Activated T-cell treated with anti-CD3 and anti-CD28 coated beads, Interleukin-2, amount 50 U/mL, for 4 hours (primary cell): Measurements from ENCODE around the gene FAM156A. TPM values are rescaled to one million over a fixed set of nuclear protein-coding genes. Genes with fewer than 3 reads are reported as not detected.
"Not testable (repeated sequence)": the region's sequence is repeated elsewhere in the genome, so short reads cannot be mapped to it uniquely, and the experiment has no call there.

Experiments
- ATAC-seq, 2 donors: fragments of 200-7000 bp; cut with Tn5 transposase; one replicate each; pipeline ENCODE4 v1.10.0; 2021
- DNase-seq: peaks from one replicate; pipeline ENCODE4 v3.0.0-alpha.2; 2020
- H3K27me3 Mint-ChIP-seq: one replicate; pipeline ENCODE4 v1.8.0; 2021; ENCODE audit warnings: low read depth, mixed read lengths
- H3K36me3 Mint-ChIP-seq: one replicate; pipeline ENCODE4 v1.8.0; 2022; ENCODE audit warnings: mixed read lengths; ENCODE audit not compliant: insufficient read depth
- H3K4me1 Mint-ChIP-seq: one replicate; pipeline ENCODE4 v1.8.0; 2021; ENCODE audit warnings: low read depth, mixed read lengths
- H3K4me3 Mint-ChIP-seq: one replicate; pipeline ENCODE4 v1.8.0; 2021; ENCODE audit warnings: mild to moderate bottlenecking, moderate library complexity, mixed read lengths
- H3K9me3 Mint-ChIP-seq: one replicate; pipeline ENCODE4 v1.8.0; 2021; ENCODE audit warnings: mixed read lengths
- total RNA-seq, 3 donors: library from RNA; stranded (reverse); gene quantifications; one replicate each; pipeline ENCODE4 v1.2.1, GENCODE V29; 2021

Gene FAM156A
- total RNA-seq, 3 donors from 2014 or later: 19.4 to 23.5 (median 20.9) TPM

DNA sequence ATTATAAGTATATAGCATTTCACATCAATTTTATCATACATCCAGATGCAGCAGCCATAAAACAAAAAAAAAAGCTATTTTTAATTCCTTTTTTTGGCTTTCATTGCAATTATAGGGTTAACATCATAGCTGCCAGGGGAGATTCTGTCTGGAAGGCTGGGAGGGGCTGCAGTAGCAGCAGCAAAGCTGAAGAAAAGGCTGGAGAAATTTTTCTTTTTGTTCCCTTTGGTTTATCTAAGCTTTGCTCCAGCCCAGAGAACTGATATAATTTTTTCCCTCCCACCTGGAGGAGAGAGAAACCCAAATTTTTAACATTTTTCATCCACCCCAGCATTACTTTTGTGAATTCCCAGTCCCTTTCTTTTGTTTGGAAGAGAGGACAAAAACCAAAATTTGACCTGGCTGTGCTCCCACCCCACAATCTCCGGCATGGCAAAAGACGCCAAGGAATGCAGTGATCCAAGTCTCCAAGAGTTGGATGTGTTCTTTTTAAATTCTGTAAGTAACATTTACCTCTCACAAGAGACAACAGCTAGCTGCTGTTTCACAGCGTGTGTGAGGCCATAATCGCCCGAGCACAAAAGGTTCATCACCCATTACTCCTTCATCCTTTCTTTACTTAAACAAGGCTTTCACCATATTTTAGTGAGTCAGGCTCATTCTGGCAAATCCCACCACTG, 25.1 kb upstream of the FAM156A start:
- no peak overlapping the region for H3K4me3 Mint-ChIP-seq
- ATAC-seq (no peak), DNase-seq (no peak)
- no peaks in the 10 kb centered on the region for H3K36me3 Mint-ChIP-seq
- no peaks in the 10 kb centered on the region for H3K27me3 Mint-ChIP-seq
- H3K4me1 Mint-ChIP-seq: no peaks in the 10 kb centered on the region
- H3K9me3 Mint-ChIP-seq: no peaks in the 10 kb centered on the region

- ATAC-seq (no peak), DNase-seq (no peak)
- Mint-ChIP-seq H3K9me3 (no peaks in the 10 kb centered on the region), H3K27me3 (no peaks in the 10 kb centered on the region), H3K36me3 (no peaks in the 10 kb centered on the region), H3K4me1 (no peaks in the 10 kb centered on the region), H3K4me3 (no peak overlapping the region)
Measured at GRCh38 chrX:52979993-52980392, 21.7 kb upstream of the FAM156A start.

DNA sequence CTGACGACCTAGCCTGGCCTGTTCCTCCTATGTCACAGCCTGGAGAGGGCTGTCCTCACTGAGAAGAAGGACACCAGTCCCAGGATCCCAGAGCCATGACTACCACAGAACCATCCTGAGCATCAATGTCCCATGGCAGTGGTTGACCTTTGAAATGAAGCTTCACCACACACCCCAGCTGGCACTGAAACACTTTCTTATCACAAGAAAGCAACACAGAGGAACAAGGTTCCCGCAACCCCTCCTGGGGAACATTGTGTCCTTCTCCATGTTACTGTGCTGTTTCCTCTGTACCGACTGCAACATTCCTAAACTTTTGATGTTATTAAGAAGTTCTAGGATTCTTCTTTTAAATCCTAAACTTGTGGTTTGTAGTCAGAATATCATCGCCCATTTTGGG, 21.2 kb upstream of the FAM156A start:
- no peaks in the 10 kb centered on the region for H3K36me3 Mint-ChIP-seq
- H3K9me3 Mint-ChIP-seq: no peaks in the 10 kb centered on the region
- H3K27me3 Mint-ChIP-seq: no peaks in the 10 kb centered on the region
- no peak overlapping the region for H3K4me3 Mint-ChIP-seq
- no peaks in the 10 kb centered on the region for H3K4me1 Mint-ChIP-seq
- no peak for DNase-seq
- no peak for ATAC-seq

DNA sequence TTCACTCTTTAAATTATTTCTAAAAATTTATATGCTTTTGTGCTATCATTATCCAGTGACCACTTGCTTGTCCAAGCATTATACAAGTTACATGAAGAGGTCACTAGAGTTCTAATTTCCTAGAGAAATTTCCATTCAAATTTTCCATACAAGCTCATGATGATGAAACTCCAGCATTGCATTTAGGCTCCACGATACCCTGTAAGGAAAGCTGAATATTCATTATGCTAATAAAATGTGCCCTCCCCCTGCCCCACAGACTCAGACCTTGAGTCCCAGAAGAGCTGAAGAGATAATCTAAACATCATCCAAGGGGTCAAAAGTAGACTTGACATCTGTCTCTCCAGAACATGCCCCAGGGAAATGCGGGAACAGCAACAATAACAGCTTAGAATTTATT, 19.6 kb upstream of the FAM156A start:
- Mint-ChIP-seq H3K36me3 (peaks cover 1% of the 10 kb centered on the region), H3K9me3 (no peaks in the 10 kb centered on the region), H3K4me3 (no peak overlapping the region), H3K4me1 (no peaks in the 10 kb centered on the region), H3K27me3 (no peaks in the 10 kb centered on the region)
- ATAC-seq: no peak
- DNase-seq: no peak

DNA sequence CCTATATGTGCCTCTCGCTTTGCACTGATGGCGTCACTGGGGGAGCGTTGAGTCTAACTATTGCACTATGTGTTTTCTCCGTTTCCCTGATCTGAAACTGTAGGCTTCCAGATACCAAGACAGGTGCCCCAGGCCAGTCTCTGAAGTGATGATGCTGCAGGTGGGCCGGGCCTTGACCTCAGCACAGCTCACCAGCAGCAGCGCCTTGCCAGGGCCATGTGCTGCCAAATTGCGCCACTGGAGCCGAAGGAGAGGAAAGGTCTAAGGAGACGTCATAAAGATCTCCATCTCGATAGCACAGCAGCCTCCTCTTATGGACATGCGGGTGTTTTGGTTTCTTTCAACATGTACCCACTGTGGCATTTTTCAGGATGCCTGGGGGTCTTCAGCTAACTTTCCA, 17.3 kb upstream of the FAM156A start:
- not testable (repeated sequence) for ATAC-seq, H3K27me3 Mint-ChIP-seq, H3K4me1 Mint-ChIP-seq, H3K36me3 Mint-ChIP-seq, H3K9me3 Mint-ChIP-seq, DNase-seq, H3K4me3 Mint-ChIP-seq

DNA sequence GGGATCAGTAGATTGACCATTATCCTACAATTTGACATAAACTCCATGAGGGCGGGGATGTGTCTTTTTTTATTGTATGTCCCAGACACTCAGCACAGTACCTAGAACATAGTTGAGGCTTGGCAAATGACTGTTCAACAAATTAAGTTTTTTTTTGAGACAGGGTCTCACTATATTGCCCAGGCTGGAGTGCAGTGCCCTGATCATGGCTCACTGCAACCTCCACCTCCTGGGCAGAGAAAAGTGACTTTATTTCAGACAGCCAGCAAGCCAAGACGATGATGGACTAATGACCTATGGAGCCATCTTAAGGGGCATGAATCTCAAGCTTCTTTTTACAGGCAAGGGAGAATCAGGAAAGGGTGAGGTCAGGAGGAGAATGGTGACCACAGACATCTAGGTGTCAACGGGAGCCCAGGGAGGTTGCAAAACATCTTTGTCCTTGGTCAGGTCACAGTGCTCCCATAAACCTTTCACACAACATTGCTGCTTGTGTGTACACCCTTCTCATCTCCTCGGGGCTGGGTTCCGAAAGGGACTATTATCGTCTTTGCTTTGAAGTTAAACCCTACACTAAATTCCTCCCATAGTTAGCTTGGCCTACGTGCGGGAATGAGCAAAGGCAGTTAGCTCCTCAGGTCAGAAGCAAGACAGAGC, 16.1 kb upstream of the FAM156A start:
- H3K4me3 Mint-ChIP-seq, H3K4me1 Mint-ChIP-seq, H3K27me3 Mint-ChIP-seq, H3K9me3 Mint-ChIP-seq, ATAC-seq, H3K36me3 Mint-ChIP-seq, DNase-seq: not testable (repeated sequence)

DNA sequence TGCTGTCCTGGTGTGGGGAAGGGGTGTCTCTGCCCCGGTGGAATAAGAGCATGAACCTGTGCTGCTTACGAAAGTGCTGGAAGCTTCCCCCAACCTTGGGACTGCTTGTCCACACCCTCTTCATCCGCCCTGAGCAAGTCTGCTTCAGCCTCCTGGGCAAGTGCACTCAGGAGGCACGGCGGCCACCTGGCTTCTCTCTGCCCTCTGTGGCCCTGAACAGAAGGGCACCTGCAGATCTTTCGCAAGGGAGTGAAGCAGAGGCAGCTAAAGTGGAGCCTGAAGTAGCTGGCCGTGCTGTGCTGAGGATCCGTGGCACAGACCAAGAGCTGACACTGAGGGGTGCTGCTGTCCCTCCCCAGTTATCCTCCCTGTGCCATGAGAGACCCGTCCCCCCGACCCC, 9.6 kb upstream of the FAM156A start:
- H3K4me1 Mint-ChIP-seq, DNase-seq, ATAC-seq, H3K36me3 Mint-ChIP-seq, H3K4me3 Mint-ChIP-seq, H3K9me3 Mint-ChIP-seq, H3K27me3 Mint-ChIP-seq: not testable (repeated sequence)

DNA sequence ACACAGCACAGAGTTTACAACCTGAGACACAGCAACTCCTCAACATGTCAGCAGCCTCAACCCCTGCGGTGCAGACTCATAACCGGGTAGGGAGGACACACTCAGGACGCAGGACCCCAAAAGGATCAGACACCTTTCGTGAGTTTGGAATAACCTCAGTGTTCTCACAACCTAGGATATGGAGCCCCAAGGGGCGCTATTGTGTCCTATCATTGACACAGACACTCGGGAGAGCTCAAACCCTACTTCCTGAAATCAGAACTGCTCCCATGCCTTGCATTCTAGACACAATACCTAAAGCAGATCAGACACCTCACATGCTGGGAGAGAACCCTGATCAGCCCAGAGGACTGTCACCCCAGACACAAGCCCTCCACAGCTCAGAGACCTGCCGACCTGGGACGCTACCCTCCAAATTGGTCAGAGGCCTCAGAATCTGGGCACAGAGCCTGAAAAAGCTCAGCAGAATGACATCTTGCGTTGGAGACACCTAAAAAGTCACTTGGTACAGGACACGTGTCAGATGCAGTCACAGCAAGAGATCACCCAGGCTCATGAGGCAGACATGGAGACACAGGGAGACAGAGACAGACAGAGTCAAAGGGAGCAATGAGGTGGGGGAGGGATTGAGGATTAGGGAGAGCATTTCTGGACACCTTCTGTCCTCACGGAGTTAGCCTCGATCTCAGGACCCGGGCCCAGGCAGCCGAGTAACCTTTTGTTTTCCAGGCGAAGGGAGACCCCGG, 8.8 kb upstream of the FAM156A start:
- H3K27me3 Mint-ChIP-seq, ATAC-seq, H3K36me3 Mint-ChIP-seq, DNase-seq, H3K4me3 Mint-ChIP-seq, H3K4me1 Mint-ChIP-seq, H3K9me3 Mint-ChIP-seq: not testable (repeated sequence)

DNA sequence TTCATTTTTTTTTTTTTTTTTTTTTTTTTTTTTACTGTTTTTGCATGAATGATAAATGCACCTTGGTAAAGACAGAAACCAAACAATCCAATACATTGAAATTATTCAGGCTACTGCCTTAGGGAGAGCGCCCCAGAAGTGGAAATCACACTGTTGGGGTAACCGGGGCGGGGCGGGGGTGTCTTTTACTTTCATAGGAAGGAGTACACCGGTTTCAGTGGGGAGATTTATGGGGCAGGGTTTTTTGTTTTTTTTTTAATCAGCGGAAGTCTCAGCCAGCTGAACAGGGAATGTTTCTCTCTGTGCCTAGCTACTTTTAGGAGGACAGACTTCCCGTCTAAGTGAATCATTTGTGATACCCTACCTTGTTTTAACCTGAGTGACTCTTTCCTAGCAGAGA, 643 bp upstream of the FAM156A start:
- H3K36me3 Mint-ChIP-seq, DNase-seq, H3K9me3 Mint-ChIP-seq, H3K27me3 Mint-ChIP-seq, H3K4me3 Mint-ChIP-seq, H3K4me1 Mint-ChIP-seq: not testable (repeated sequence)
- peak; percentile 6 to 12 for ATAC-seq

GRCh38 chrX:52949884-52950283, 8.4 kb downstream of the FAM156A start:
- not testable (repeated sequence) for H3K27me3 Mint-ChIP-seq, H3K4me3 Mint-ChIP-seq, H3K36me3 Mint-ChIP-seq, H3K4me1 Mint-ChIP-seq, ATAC-seq, H3K9me3 Mint-ChIP-seq, DNase-seq

DNA sequence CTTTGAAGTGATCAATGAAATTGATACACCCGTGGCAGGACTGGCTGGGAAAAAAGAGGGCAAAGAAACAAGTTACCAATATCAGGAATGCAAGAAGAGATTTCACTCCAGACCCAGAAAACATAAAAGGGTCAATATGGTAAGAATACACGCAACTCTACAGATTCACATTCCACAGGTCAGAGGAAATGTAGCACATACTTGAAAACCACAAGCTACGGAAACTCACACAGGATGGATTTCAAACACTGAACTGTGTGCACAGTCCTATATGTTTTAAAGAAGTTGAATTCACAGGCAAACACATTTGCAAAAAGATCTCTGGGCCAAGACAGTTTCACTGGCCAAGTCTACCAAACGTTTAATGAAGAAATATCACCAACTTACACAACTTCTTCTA, 9.0 kb downstream of the FAM156A start:
- not testable (repeated sequence) for ATAC-seq, H3K4me3 Mint-ChIP-seq, H3K27me3 Mint-ChIP-seq, DNase-seq, H3K4me1 Mint-ChIP-seq, H3K36me3 Mint-ChIP-seq, H3K9me3 Mint-ChIP-seq

DNA sequence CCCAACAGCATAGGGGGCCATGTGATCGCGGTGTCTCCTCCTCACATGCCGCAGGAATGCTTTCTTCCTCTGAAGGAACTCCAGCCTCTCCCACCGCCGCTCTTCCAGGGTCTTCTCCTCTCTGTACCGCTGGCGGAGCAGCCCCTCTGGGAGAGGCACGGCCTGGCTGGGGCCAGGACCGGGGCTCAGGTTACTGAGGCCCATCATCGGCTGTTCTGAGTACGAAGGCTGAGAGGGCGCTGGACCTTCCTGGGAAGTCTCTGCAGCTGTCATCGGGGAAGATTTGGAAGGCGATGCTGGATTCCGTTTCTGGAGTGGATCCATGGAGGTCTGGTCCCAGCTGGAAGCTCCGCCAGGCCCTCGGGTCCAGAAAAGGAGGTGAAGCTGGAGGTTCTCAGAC, 10.1 kb downstream of the FAM156A start:
- not testable (repeated sequence) for H3K4me3 Mint-ChIP-seq, H3K27me3 Mint-ChIP-seq, DNase-seq, H3K36me3 Mint-ChIP-seq, ATAC-seq, H3K9me3 Mint-ChIP-seq, H3K4me1 Mint-ChIP-seq

DNA sequence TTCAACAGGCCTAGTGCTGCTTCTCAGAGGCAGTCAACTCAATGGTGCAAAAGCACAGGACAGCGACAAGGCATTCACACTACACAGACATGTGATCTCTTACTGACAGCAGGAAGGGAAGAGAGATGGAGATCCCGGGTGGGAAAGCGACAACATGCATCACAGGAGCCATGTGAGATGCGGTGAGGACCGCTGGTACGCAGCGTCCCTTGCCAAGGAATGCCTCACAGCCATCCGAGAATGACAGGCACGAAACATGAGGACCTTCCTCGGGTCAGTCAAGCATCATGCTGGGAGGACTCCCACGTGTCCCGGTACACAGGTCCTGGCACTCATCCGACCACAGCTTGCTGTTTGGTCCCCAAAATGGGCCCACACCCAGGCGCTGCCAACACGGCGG, 10.8 kb downstream of the FAM156A start:
- not testable (repeated sequence) for H3K36me3 Mint-ChIP-seq, H3K4me1 Mint-ChIP-seq, H3K27me3 Mint-ChIP-seq, H3K4me3 Mint-ChIP-seq, H3K9me3 Mint-ChIP-seq, DNase-seq, ATAC-seq

GRCh38 chrX:52945838-52946494, 12.4 kb downstream of the FAM156A start:
- H3K4me3 Mint-ChIP-seq, H3K9me3 Mint-ChIP-seq, H3K36me3 Mint-ChIP-seq, H3K4me1 Mint-ChIP-seq, H3K27me3 Mint-ChIP-seq, DNase-seq: not testable (repeated sequence)
- peak in 1 of 2 donors; percentile 18 for ATAC-seq
